Right forelimb (tissue), 1 donor: Measurements from ENCODE around the gene RNF123.
A peak's percentile ranks its signal among the peaks of the same experiment; 100 is the strongest.

Source experiments
- DNase-seq: peaks from one replicate; pipeline ENCODE4 v3.0.0-alpha.2; 2018

RNF123 gene

DNA sequence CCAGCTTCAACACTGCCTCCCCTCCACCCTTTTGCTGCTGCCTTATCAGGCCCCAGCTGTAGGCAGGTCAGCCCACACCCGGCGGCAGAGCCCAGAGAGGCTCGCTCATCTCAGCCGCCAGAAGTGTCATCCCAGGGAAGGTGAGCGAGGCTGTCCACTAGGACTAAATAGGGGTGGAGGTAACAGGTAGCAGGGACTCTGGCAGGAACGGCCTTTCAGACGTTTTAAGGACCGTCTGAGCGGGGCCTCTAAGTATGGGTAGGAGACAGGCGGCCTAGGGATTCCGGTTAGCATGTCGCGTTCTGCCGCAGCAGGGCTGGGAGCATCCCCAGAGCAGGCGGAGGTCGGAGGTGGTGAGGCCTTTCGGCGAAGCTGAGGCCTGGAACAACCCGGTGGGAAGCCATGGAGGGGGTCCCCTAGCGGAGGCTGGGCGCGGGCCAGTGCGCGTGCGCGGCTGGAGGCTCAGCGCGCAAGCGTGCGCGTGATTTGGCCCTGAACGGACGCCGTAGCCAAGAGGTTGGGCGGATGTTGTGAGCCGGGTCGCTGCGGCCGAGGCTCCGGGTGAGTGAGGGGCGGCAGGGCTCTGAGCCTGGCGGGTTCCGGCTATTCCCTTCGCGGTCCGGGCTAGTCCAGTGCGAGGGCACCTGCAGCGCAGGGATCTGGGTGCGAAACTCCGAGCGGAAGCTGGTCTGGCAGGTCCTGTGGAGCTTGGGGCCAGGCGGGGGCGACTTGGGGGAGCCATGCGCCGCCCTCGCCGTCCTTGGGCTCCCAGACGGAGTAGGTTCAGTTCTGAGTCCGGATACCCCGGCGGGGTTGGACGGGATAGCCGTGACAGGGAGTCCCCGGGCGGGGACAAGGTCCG is at the start of gene RNF123, which contains the start of gene MST1:
RNF123 (plus strand) TSS at position 512 of the 862 bp plus-strand sequence. CDS start 1,609 bp downstream, outside the sequence.
MST1 (minus strand) TSS at position 429 of the 862 bp plus-strand sequence. CDS start 783 bp downstream, outside the sequence.
- DNase-seq = peak; percentile 96

DNA sequence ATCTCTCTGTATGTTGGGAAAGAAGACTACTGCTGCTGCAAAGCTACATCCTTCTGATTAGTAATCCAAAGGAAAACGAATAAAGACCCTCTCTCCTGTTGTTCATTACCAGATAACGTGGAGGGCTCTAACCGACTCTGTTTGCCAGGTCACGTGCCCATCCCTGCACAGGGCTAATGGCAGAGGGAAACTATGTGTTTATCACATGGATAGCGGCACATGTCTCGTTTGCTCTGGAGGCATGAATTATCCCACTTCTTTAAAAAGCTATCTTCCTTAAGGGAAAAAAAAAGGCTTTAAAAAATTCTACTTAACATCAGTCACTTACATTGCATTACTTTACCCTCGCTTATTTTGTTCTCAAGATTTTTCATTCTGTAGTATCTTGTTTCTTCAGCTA is 48.1 kb upstream of the RNF123 start:
- DNase-seq = no peak

DNA sequence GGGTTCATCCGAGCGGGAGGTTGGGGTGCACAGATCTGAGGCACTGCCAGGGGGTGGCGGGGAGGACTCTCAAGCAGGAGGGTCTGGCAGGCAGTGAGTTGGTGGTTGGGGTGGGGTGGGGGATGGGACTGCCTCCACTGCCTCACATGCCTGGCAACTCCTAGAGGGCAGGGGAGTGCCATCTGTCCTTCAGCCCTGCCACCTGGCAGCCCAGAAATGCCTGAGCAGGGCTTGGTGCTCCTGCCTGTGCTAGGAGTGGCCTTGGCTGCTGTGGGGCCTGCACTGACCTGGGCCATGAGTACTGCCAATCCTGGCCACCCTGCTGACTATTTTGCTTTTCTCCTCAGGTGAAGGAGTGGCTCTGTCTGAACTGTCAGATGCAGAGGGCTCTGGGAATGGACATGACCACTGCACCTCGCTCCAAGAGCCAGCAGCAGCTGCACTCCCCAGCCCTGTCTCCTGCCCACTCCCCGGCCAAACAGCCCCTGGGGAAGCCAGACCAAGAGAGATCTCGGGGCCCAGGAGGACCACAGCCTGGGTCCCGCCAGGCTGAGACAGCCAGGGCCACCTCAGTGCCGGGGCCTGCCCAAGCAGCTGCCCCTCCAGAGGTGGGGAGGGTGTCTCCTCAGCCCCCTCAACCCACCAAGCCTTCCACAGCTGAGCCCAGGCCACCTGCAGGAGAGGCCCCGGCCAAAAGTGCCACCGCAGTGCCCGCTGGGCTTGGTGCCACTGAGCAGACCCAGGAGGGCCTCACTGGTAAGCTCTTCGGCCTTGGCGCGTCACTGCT is 47.2 kb upstream of the RNF123 start:
- DNase-seq = no peak

DNA sequence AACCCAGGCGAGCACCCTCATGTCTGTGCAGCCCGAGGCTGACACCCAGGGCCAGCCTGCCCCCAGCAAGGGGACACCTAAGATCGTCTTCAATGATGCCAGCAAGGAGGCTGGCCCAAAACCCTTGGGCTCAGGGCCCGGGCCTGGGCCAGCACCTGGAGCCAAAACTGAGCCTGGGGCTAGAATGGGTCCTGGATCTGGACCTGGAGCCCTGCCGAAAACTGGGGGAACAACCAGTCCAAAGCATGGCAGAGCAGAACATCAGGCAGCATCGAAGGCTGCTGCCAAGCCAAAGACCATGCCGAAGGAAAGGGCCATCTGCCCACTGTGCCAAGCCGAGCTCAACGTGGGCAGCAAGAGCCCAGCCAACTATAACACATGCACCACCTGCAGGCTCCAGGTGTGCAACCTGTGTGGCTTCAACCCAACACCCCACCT is 46.6 kb upstream of the RNF123 start:
- no peak for DNase-seq

DNA sequence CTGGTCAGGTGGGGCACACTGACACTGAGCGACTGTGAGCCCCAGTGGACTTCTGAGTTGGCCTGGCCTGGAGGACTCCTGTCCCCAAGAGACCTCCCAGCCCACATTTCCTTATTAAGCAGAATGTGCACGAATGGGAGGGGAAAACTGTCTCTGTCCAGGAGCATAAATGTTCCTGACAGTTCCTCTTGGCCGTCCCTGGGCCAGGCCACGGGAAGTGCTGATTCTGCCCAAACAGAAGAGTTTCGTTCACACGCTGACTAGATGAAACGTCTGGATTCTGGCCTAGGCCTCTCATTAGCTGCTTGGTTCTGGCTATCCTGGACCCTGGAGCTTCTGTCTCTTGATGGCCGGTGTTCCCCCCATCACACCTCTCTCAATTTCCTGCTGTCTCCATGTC is 44.7 kb upstream of the RNF123 start:
- DNase-seq = no peak

DNA sequence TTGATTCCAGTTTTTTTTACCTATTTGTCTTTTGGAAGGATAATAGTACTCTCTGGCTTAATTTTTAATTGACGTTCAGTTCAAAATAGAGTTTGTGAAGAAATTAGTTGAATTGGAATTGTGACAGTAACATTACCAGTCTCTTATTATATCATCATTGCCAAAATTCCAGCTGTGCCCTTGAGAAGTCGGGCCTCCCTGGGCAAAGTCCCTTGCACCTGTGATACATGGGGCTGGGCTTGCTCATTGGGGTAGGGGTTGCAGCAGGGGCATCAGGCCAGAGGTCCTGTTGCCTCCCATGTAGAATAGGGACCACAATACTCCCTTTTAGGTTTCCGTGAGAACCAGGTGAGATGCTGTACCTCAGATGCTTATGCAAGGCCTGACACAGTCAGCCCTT is 43.1 kb upstream of the RNF123 start:
- DNase-seq = no peak

DNA sequence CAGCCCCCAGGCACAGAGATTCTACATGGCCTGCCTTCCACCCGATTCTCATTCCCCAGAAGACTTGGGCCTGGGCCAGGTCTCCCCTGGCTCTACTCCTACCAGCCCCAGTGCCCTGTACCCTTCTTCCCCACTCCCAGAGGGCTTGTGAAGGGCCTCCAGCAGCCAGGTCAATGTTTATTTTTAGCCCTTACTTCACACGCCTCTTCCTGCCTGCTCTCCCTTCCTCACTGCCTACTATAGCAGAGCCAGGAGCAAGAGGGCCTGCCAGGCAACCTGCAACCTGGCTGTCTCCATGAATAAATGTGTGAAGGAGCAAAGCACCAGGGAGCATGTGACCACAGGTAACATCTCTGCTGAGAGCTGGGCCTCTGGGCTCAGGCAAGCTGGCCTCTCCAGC is 41.6 kb upstream of the RNF123 start:
- DNase-seq = no peak

DNA sequence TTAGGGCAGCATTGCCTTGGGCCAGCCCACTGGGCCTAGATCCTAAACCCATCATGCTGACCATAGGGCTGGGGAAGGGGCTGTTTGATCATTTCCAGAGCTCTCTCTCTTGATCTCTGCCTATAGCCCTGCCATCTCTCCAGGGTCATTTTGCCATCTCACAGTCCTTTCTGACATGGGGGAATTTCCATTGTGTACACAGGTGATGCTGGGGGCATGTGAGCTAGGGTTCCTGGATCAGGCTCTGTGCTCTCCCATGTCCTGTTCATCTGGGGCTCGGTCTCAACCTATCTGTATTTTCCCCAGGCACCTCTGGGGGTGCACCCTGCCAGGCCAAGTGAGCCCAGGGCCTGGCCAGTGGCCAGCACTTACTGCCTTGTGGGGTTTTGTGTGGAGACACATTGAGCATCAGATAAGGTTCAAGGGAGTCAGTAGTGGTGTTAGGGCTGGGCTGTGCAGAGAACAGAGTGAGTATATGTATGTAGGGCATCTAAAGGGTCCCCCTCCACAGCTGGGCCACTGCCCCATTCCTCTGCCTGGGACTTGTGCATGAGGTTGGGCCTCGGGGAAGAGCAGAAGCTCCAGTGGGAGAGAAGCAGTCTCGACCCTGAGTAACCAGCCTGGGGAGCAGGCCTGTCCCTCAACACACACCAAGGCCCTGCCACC is 40.9 kb upstream of the RNF123 start:
- no peak for DNase-seq

DNA sequence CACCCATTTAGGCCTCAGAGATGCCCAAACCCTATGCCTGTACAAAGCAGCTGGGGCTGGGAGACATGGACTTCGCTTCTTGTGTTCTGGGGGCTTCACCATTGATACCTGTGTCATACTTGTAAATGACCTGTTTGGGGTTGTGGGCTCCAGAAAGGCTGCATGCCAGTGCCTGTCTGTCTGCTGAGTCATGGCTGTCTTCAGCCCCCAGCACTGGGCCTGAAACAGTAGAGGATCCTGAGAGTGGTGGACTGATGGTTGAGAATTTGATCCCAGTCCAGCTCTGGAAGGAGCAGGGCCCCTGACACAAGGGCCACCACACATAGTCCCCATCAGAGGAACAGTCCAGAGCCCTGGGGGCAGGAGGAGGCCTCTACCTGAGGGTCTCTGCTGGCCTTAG is 39.8 kb upstream of the RNF123 start:
- DNase-seq = no peak

DNA sequence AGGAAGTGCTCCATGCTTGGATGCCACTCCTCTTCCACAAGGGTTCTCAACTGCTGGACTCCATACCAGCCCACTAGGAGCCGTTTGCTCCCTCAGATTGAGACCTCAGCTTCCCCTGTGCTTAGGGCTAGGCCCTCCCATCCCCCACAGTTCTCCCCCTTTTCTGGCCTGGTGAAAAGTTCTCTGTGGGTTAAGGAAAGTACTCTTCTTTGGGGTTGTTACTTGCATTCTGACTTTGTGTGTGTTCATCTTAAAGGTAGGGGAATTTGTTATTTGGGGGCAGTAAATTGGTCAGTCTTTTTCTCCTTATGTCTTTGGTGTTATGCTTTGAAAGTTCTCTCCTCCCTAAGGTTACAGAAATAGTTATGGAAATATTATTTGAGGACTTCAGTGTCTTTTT is 39.2 kb upstream of the RNF123 start:
- no peak for DNase-seq

DNA sequence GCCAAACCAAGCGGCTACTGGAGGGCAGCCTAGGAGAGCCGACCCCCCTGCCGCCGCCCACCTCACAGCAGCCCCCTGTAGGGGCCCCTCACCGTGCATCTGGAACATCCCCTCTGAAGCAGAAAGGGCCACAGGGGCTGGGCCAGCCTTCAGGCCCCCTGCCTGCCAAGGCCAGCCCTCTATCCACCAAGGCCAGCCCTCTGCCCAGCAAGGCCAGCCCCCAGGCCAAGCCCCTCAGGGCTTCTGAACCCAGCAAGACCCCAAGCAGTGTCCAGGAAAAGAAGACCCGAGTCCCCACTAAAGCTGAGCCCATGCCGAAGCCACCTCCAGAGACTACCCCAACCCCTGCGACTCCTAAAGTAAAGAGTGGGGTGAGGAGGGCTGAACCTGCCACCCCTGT is 38.7 kb upstream of the RNF123 start:
- DNase-seq = no peak

DNA sequence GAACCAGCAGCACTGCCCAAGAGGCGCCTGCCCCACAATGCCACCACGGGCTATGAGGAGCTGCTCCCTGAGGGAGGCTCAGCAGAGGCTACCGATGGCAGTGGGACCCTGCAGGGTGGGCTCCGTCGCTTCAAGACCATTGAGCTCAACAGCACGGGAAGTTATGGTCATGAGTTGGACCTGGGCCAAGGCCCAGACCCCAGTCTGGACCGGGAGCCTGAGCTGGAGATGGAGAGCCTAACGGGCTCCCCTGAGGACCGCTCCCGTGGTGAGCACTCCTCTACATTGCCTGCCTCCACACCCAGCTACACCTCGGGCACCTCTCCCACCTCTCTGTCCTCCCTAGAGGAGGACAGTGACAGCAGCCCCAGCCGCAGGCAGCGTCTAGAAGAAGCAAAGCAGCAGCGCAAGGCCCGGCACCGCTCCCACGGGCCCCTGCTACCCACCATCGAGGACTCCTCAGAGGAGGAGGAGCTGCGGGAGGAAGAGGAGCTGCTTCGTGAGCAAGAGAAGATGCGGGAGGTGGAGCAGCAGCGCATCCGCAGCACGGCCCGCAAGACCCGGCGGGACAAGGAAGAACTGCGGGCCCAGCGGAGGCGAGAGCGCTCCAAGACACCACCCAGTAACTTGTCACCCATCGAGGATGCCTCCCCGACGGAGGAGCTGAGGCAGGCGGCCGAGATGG is 37.0 kb upstream of the RNF123 start:
- DNase-seq = no peak

DNA sequence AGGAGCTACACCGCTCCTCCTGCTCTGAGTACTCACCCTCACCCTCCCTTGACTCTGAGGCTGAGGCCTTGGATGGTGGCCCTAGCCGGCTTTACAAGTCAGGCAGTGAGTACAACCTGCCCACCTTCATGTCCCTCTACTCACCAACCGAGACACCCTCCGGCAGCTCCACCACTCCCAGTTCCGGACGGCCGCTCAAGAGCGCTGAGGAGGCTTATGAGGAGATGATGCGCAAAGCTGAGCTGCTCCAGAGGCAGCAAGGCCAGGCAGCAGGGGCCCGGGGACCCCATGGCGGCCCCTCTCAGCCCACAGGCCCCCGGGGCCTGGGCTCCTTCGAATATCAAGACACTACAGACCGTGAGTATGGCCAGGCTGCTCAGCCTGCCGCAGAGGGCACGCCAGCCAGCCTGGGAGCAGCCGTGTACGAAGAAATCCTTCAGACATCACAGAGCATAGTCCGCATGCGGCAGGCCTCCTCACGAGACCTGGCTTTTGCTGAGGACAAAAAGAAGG is 36.4 kb upstream of the RNF123 start:
- no peak for DNase-seq

DNA sequence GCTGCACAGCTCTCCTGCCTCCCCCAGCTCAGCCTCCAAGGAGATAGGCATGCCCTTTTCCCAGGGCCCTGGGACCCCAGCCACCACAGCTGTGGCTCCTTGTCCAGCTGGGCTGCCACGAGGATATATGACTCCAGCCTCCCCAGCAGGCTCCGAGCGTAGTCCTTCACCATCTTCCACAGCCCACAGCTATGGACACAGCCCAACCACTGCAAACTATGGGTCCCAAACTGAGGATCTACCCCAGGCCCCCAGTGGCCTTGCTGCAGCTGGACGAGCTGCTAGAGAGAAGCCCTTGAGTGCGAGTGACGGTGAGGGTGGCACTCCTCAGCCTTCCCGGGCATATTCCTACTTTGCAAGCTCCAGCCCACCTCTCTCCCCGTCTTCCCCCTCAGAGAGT is 35.7 kb upstream of the RNF123 start:
- DNase-seq = no peak

DNA sequence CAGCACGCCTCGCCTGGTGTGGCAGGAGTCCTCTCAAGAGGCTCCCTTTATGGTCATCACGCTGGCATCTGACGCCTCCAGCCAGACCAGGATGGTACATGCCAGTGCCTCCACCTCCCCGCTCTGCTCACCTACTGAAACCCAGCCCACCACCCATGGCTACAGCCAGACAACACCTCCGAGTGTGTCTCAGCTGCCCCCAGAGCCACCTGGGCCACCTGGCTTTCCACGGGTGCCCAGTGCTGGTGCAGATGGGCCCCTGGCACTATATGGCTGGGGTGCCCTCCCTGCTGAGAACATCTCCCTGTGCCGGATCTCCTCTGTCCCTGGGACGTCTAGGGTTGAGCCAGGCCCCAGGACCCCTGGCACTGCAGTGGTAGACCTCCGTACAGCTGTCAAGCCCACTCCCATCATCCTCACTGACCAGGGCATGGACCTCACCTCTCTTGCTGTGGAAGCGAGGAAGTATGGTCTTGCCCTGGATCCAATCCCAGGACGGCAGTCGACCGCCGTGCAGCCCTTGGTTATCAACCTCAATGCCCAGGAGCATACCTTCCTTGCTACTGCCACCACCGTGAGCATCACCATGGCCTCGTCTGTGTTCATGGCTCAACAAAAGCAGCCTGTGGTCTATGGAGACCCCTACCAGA is 35.1 kb upstream of the RNF123 start:
- no peak for DNase-seq

DNA sequence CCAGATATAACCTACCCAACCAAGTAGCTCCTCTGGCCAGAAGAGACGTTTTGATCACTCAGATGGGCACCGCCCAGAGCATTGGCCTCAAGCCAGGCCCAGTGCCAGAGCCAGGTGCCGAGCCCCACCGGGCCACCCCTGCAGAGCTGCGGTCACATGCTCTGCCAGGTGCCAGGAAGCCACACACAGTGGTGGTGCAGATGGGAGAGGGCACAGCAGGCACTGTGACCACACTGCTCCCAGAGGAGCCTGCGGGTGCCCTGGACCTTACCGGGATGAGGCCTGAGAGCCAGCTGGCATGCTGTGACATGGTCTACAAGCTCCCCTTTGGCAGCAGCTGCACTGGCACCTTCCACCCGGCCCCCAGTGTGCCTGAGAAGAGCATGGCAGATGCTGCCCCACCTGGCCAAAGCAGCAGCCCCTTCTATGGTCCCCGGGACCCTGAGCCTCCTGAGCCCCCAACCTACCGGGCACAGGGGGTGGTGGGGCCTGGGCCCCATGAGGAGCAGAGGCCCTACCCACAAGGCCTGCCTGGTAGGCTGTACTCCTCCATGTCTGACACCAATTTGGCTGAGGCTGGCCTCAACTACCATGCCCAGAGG is 34.3 kb upstream of the RNF123 start:
- DNase-seq = no peak

DNA sequence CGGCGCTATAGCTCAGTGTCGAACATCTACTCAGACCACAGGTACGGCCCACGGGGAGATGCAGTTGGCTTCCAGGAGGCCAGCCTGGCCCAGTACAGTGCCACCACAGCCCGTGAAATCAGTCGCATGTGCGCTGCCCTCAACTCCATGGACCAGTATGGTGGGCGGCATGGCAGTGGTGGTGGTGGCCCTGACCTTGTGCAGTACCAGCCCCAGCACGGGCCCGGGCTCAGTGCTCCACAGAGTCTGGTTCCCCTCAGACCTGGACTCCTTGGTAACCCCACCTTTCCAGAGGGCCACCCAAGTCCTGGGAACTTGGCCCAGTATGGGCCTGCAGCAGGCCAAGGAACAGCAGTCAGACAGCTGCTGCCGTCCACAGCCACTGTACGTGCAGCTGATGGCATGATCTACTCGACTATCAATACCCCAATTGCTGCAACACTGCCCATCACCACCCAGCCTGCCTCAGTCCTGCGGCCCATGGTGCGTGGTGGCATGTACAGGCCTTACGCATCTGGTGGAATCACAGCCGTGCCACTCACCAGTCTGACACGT is 33.5 kb upstream of the RNF123 start:
- DNase-seq = no peak

DNA sequence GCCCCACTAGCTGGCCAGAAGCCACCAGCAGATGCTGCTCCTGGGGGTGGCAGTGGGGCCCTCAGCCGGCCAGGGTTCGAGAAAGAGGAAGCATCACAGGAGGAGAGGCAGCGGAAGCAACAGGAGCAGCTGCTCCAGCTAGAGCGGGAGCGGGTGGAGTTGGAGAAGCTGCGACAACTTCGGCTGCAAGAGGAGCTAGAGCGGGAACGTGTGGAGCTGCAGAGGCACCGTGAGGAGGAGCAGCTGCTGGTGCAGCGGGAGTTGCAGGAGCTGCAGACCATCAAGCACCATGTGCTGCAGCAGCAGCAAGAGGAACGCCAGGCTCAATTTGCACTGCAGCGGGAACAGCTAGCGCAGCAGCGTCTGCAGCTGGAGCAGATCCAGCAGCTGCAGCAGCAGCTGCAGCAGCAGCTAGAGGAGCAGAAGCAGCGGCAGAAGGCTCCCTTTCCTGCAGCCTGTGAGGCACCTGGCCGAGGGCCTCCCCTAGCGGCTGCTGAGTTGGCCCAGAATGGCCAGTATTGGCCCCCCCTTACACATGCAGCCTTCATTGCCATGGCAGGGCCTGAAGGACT is 32.7 kb upstream of the RNF123 start:
- peak; percentile 57 for DNase-seq

DNA sequence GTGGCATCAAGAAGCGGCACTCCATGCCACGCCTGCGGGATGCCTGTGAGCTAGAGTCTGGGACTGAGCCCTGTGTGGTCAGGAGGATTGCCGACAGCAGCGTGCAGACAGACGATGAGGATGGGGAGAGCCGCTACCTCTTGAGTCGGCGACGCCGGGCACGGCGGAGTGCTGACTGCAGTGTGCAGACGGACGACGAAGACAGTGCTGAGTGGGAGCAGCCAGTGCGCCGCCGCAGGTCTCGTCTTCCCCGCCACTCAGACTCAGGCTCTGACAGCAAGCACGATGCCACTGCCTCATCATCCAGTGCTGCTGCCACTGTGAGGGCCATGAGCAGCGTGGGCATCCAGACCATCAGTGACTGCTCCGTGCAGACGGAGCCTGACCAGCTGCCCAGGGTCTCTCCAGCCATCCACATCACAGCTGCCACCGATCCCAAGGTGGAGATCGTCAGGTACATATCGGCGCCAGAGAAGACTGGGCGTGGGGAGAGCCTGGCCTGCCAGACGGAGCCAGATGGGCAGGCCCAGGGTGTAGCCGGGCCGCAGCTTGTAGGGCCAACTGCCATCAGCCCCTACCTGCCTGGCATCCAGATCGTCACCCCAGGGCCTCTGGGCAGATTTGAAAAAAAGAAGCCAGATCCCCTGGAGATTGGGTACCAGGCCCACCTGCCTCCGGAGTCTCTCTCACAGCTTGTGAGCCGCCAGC is 32.0 kb upstream of the RNF123 start:
- no peak for DNase-seq

DNA sequence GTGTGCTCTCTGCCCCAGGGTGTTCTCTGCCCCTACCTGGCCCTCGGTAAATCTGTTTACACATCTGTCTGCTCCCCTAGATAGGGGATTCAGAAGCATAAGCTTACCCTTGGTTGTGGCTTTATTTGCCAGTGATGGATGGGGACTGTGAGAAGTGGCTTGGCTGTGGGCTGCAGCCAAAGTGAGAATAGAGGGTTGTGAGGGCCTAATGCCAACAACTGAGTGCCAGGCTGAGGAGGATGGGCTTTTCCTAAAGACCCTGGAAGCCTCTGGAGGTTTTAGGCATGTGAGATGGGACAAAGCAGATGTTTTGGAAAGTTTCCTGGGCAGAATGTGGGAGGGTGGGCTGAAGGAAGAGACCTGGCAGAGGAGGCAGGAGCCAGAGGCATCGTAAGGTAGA is 30.6 kb upstream of the RNF123 start:
- DNase-seq = no peak
